Psoas muscle (tissue), 8 donors: ENCODE measurements around the gene CDON. TPM values are rescaled to one million over a fixed set of nuclear protein-coding genes. Genes with fewer than 3 reads are reported as not detected.

Experiments used
- ATAC-seq, 4 donors: fragments of 200-7000 bp; cut with Tn5 transposase; one replicate each; pipeline ENCODE4 v1.9.1; 2020; ENCODE audit warnings: moderate library complexity in 3 of 4, mild to moderate bottlenecking in 2 of 4
- DNase-seq, 2 donors: peaks; one replicate each; pipeline ENCODE4 v3.0.0-alpha.2; 2020
- H3K27ac ChIP-seq: fragments of 200-600 bp; one replicate; pipeline ENCODE4 v1.8.0; 2022
- H3K27me3 ChIP-seq, 3 donors: fragments of 200-600 bp in 1 of 3; one replicate each; pipeline versions ENCODE4 v1.6.1 to v1.8.0; 2013 to 2022; ENCODE audit warnings: low read length in 2 of 3, mild to moderate bottlenecking in 2 of 3, moderate library complexity in 1 of 3; ENCODE audit not compliant: insufficient read depth in 3 of 3
- H3K36me3 ChIP-seq, 2 donors: fragments of 200-600 bp in 1 of 2; one replicate each; pipeline versions ENCODE4 v1.6.1 to v1.8.0; 2013 to 2022; ENCODE audit warnings: low read depth in 1 of 2, mild to moderate bottlenecking in 1 of 2, moderate library complexity in 1 of 2; ENCODE audit not compliant: insufficient read depth in 1 of 2
- H3K4me1 ChIP-seq: fragments of 200-600 bp; one replicate; pipeline ENCODE4 v1.8.0; 2022
- H3K4me3 ChIP-seq: fragments of 200-600 bp; one replicate; pipeline ENCODE4 v1.8.0; 2022; ENCODE audit warnings: mild to moderate bottlenecking
- H3K9me3 ChIP-seq: fragments of 200-600 bp; one replicate; pipeline ENCODE4 v1.8.0; 2022
- CTCF ChIP-seq: fragments of 200-600 bp; IDR thresholded peaks from one replicate; pipeline ENCODE4 v1.8.0; 2022; ENCODE audit warnings: antibody characterized with exemption
- WGBS, 3 donors: extraction: QIAGEN DNeasy Blood & Tissue Kit; methylation state at CpG; one replicate each; pipeline versions ENCODE4 v1.1.6 to v1.1.7; 2013; 5-methylcytosine and 5-hydroxymethylcytosine counted together
- intact Hi-C, 2 donors: fragments of 100-400 bp; cut with DNase I; formaldehyde crosslinking; loops; one replicate each; pipeline versions ENCODE4 v1.11.0 to v1.14.2; 2022
- polyA plus RNA-seq, 3 donors: library from polyadenylated mRNA; stranded (reverse); fragments of 200-250 nt; gene quantifications; one replicate each; pipeline ENCODE4 v1.2.3, GENCODE V29; 2013
- total RNA-seq, 4 donors: library from RNA; stranded (reverse); fragmentation: NEBNext Ultra II Directional in 2 of 4; extraction: Animal tissue kit (Norgen Biotek cat#: 25700) in 2 of 4; gene quantifications; one replicate each; pipeline versions ENCODE4 v1.2.1 to v1.2.4, GENCODE V29; 2021 to 2023
- donor health status: healthy with polysubstance abuse.
- donor health status: DM: no; HTN: no; CAD: no; lungs with moderate emphysema.
- donor health status: Bipolar disorder and iron deficiency.
- donor health status: healthy.
- donor health status: DM: yes; HTN: yes; CAD: no.
- donor health status: DM: no; HTN: no; CAD: no.
- donor health status: DM: no; HTN: no; CAD: no.
- donor health status: DM: yes; HTN: yes; CAD: no.

CDON gene
- total and polyA plus RNA-seq, 7 donors = 0.63 to 5.6 (median 1.3) TPM

GRCh38 chr11:126007238-126007637 is 55.4 kb downstream of the CDON start:
- Histone ChIP-seq H3K36me3 (no peaks in the 10 kb centered on the region), H3K27ac (no peak overlapping the region), H3K4me1 (no peaks in the 10 kb centered on the region), H3K4me3 (no peak overlapping the region), H3K27me3 (no peaks in the 10 kb centered on the region), H3K9me3 (no peaks in the 10 kb centered on the region)
- no peak for DNase-seq
- intact Hi-C loops = no loop called here
- no peak for TF ChIP-seq CTCF
- no peak for ATAC-seq
- 47 to 70% (median 60%) methylated on average over 3 of the region's 3 CpGs for WGBS, 3 donors

GRCh38 chr11:126006068-126006467 is 56.6 kb downstream of the CDON start:
- intact Hi-C loops = no loop called here
- Histone ChIP-seq H3K4me1 (no peaks in the 10 kb centered on the region), H3K9me3 (no peaks in the 10 kb centered on the region), H3K27ac (no peak overlapping the region), H3K27me3 (no peaks in the 10 kb centered on the region), H3K36me3 (peaks cover 0 to 3% of the 10 kb centered on the region in 2 donors), H3K4me3 (no peak overlapping the region)
- DNase-seq = no peak
- 77 to 85% (median 77%) methylated on average over 4 of the region's 4 CpGs for WGBS, 3 donors
- no peak for ATAC-seq
- no peak for TF ChIP-seq CTCF

- no peak for DNase-seq
- 86 to 92% (median 90%) methylated on average over 4 of the region's 4 CpGs for WGBS, 3 donors
- H3K27ac ChIP-seq = no peak overlapping the region
- intact Hi-C loops = no loop called here
- peaks cover 0 to 3% of the 10 kb centered on the region in 2 donors for H3K36me3 ChIP-seq
- no peak for TF ChIP-seq CTCF
- no peaks in the 10 kb centered on the region for H3K27me3 ChIP-seq
- H3K9me3 ChIP-seq = no peaks in the 10 kb centered on the region
- no peak for ATAC-seq
- H3K4me1 ChIP-seq = no peaks in the 10 kb centered on the region
- no peak overlapping the region for H3K4me3 ChIP-seq
Observed at GRCh38 chr11:126002181-126002580, 60.5 kb downstream of the CDON start.

GRCh38 chr11:125999234-125999880 is 63.3 kb downstream of the CDON start:
- Histone ChIP-seq H3K36me3 (peaks cover 0 to 3% of the 10 kb centered on the region in 2 donors), H3K9me3 (no peaks in the 10 kb centered on the region), H3K4me3 (no peak overlapping the region), H3K4me1 (no peaks in the 10 kb centered on the region), H3K27me3 (no peaks in the 10 kb centered on the region), H3K27ac (no peak overlapping the region)
- DNase-seq (no peak), ATAC-seq (no peak)
- intact Hi-C loops = no loop called here
- 75 to 84% (median 78%) methylated on average over 6 of the region's 6 CpGs for WGBS, 3 donors
- no peak for TF ChIP-seq CTCF

DNA sequence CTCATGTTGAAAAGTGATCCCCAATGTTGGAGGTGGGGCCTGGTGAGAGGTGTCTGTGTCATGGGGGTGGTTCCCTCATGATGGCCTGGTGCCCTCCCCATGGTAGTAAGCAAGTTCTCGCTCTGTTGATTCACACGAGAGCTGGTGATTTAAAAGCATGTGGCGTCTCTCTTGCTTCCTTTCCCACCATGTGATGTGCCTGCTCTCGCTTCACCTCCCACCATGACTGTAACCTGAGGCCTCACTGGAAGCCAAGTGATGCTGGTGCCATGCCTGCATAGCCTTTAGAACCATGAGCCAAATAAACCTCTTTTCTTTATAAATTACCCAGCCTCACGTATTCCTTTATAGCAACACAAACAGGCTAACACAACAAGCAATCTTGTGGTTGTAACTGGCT is 64.4 kb downstream of the CDON start:
- H3K4me3 ChIP-seq = no peak overlapping the region
- intact Hi-C loops = no loop called here
- ATAC-seq = no peak

More for the DNA sequence above, 64.4 kb downstream of the CDON start:
- Histone ChIP-seq H3K4me1 (no peaks in the 10 kb centered on the region), H3K36me3 (peaks cover 0 to 7% of the 10 kb centered on the region in 2 donors), H3K27ac (no peak overlapping the region), H3K27me3 (no peaks in the 10 kb centered on the region), H3K9me3 (no peaks in the 10 kb centered on the region)
- DNase-seq = no peak
- no peak for TF ChIP-seq CTCF
- 87 to 89% (median 89%) methylated on average over 5 of the region's 5 CpGs for WGBS, 3 donors
